ENCODE results near the gene SHROOM1.

GRCh38 chr5:132865668-132866341 lies 35.4 kb upstream of the SHROOM1 start:
- no peak for TF ChIP-seq POLR2AphosphoS5 (IDR thresholded peaks at IDR 0.05)
- no peak for TF ChIP-seq CTCF (IDR thresholded peaks at IDR 0.05)
- TF ChIP-seq POLR2A (IDR thresholded peaks at IDR 0.05) = no peak
- no peak for TF ChIP-seq EP300 (IDR thresholded peaks at IDR 0.05)
